Measurements from ENCODE around the gene C1orf115. TPM values are rescaled to one million over a fixed set of nuclear protein-coding genes. Genes with fewer than 3 reads are reported as not detected.

The C1orf115 gene, protein sequence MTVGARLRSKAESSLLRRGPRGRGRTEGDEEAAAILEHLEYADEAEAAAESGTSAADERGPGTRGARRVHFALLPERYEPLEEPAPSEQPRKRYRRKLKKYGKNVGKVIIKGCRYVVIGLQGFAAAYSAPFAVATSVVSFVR
- 1.9 TPM in 2 replicates for total RNA-seq

DNA sequence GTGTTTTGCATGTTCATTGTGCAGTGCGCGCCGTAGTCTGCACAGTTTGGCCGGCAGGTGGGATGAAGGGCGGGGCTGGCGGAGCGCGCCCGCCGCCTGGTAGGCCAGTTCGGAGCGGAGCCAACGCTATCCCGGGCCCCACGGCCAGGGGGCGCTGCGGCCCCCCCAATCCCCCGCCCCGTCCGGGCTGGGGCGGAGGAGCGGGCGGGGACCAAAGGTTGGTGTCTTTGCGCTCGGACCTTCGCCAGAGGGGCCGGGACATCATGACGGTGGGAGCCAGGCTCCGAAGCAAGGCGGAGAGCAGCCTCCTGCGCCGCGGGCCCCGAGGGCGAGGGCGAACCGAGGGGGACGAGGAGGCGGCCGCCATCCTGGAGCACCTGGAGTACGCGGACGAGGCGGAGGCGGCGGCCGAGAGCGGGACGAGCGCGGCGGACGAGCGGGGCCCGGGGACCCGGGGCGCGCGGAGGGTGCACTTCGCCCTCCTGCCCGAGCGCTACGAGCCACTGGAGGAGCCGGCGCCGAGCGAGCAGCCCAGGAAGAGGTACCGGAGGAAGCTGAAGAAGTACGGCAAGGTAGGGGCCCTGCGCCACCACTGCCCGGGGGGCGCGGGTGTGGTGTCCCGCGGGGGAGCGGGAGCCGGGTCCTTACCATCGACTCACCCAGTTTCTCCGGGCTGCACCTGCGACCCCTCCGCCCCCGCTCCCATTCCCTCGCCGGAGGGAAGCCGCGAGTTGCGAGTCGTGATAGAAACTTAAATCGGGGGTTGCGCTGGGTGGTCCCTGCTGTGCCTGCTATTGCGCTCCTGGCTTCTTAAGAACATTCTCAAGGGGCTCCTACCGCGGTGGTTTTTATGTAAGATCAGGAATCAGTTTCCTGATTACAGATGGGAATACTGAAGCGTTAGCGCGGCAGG is at the start of gene C1orf115:
Gene C1orf115, plus strand, starts transcription at position 224 of the 913 bp plus-strand sequence. Its CDS starts 40 bp downstream, at position 264.

DNA sequence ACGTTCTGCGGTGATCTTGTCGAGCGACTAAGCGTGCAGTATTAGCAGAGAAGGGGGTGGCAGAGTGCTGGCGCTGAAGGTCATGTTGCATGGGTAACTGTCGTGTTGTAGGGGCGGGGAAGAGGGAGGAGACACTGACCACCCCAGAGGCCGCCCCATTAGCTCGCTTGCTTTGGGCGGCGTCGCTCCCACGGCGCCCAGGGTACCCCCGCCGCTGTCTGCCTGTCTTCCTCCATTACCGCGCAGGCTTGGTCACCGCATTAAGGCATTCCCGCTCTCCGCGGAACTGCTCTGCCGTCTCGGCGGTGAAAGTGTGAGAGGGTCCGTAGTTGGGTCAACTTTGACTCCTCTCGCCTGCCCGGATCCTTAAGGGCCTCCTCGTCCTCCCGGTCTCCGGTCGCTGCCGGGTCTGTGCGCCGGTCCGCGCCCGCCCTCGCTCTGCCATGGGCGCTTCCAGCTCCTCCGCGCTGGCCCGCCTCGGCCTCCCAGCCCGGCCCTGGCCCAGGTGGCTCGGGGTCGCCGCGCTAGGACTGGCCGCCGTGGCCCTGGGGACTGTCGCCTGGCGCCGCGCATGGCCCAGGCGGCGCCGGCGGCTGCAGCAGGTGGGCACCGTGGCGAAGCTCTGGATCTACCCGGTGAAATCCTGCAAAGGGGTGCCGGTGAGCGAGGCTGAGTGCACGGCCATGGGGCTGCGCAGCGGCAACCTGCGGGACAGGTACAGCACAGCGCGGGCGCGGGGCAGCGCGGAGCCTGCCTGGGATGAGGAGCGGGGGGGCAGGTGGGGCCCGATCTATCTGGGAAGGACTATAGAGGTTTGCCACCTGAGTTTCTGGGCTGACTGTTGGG is 58.1 kb downstream of the C1orf115 start, which contains the start of gene MTARC2:
Gene MTARC2, plus strand, starts transcription at position 234 of the 846 bp plus-strand sequence. Its CDS starts 210 bp downstream, at position 444.

Other genes with a start within 250 kb of the C1orf115 start
- 6.0 and 8.5 TPM in 2 replicates for gene MARK1, start 162.2 kb upstream of the C1orf115 start, total RNA-seq
- 2.0 and 5.8 TPM in 2 replicates for gene MTARC2, start 58.0 kb downstream of the C1orf115 start, total RNA-seq
- 5.1 and 5.6 TPM in 2 replicates for gene MTARC1, start 96.5 kb downstream of the C1orf115 start, total RNA-seq
- 0.42 and 2.5 TPM in 2 replicates for gene HLX, start 189.1 kb downstream of the C1orf115 start, total RNA-seq